Measurements from ENCODE around the gene ATIC. TPM values are rescaled to one million over a fixed set of nuclear protein-coding genes. Genes with fewer than 3 reads are reported as not detected.

ATIC gene
- total RNA-seq, 3 donors from 2014 or later: 32.2 to 54.1 (median 33.0) TPM

- DNase-seq (ENCODE audit: low spot score in 2 of 2): no peak
- TF ChIP-seq CTCF (IDR thresholded peaks at IDR 0.05): peak; percentile 50 to 64 (median 53)
- TF ChIP-seq POLR2AphosphoS5 (IDR thresholded peaks at IDR 0.05): no peak
- no peak for TF ChIP-seq POLR2A (IDR thresholded peaks at IDR 0.05)
- H3K27ac ChIP-seq: no peak overlapping the region
- no peaks in the 10 kb centered on the region for H3K4me1 ChIP-seq
- intact Hi-C loops (cut with DNase I; ENCODE audit: low total_unique reads): no loop called here
- H3K9me3 ChIP-seq: no peaks in the 10 kb centered on the region
- peak overlapping the region in 1 of 3 donors; percentile 10 for H3K4me3 ChIP-seq
- no peaks in the 10 kb centered on the region for H3K27me3 ChIP-seq
- H3K36me3 ChIP-seq: no peaks in the 10 kb centered on the region
These were observed 42.3 kb upstream of the ATIC start for GRCh38 chr2:215269397-215270117.

- intact Hi-C loops (cut with DNase I; ENCODE audit: low total_unique reads): no loop called here
- H3K27me3 ChIP-seq: no peaks in the 10 kb centered on the region
- no peaks in the 10 kb centered on the region for H3K4me1 ChIP-seq
- no peak for DNase-seq (ENCODE audit: low spot score in 2 of 2)
- TF ChIP-seq POLR2AphosphoS5 (IDR thresholded peaks at IDR 0.05) (no peak), CTCF (IDR thresholded peaks at IDR 0.05) (peak in 1 of 3 donors; percentile 2), POLR2A (IDR thresholded peaks at IDR 0.05) (no peak)
- no peak overlapping the region for H3K27ac ChIP-seq
- H3K4me3 ChIP-seq: no peak overlapping the region
- no peaks in the 10 kb centered on the region for H3K36me3 ChIP-seq
- H3K9me3 ChIP-seq: no peaks in the 10 kb centered on the region
These were observed 41.8 kb upstream of the ATIC start for GRCh38 chr2:215270118-215270451.

GRCh38 chr2:215271446-215271845 lies 40.4 kb upstream of the ATIC start:
- TF ChIP-seq CTCF (IDR thresholded peaks at IDR 0.05): no peak
- no peak for TF ChIP-seq POLR2AphosphoS5 (IDR thresholded peaks at IDR 0.05)
- TF ChIP-seq POLR2A (IDR thresholded peaks at IDR 0.05): no peak
- intact Hi-C loops (cut with DNase I; ENCODE audit: low total_unique reads): no loop called here
- Histone ChIP-seq H3K36me3 (no peaks in the 10 kb centered on the region), H3K27ac (no peak overlapping the region), H3K4me3 (no peak overlapping the region), H3K9me3 (no peaks in the 10 kb centered on the region), H3K4me1 (no peaks in the 10 kb centered on the region), H3K27me3 (no peaks in the 10 kb centered on the region)
- DNase-seq (ENCODE audit: low spot score in 2 of 2): no peak

- TF ChIP-seq POLR2AphosphoS5 (IDR thresholded peaks at IDR 0.05): no peak
- TF ChIP-seq POLR2A (IDR thresholded peaks at IDR 0.05): no peak
- TF ChIP-seq CTCF (IDR thresholded peaks at IDR 0.05): no peak
- DNase-seq (ENCODE audit: low spot score in 2 of 2): no peak
- Histone ChIP-seq H3K27ac (no peak overlapping the region), H3K36me3 (no peaks in the 10 kb centered on the region), H3K27me3 (no peaks in the 10 kb centered on the region), H3K4me3 (no peak overlapping the region), H3K9me3 (no peaks in the 10 kb centered on the region), H3K4me1 (no peaks in the 10 kb centered on the region)
- intact Hi-C loops (cut with DNase I; ENCODE audit: low total_unique reads): no loop called here
These were observed 38.9 kb upstream of the ATIC start for GRCh38 chr2:215272918-215273317.

GRCh38 chr2:215274829-215275228 lies 37.0 kb upstream of the ATIC start:
- DNase-seq (ENCODE audit: low spot score in 2 of 2): no peak
- H3K27me3 ChIP-seq: no peaks in the 10 kb centered on the region
- H3K4me3 ChIP-seq: no peak overlapping the region
- no peaks in the 10 kb centered on the region for H3K36me3 ChIP-seq
- TF ChIP-seq CTCF (IDR thresholded peaks at IDR 0.05) (no peak), POLR2A (IDR thresholded peaks at IDR 0.05) (no peak), POLR2AphosphoS5 (IDR thresholded peaks at IDR 0.05) (no peak)
- intact Hi-C loops (cut with DNase I; ENCODE audit: low total_unique reads): no loop called here
- no peaks in the 10 kb centered on the region for H3K9me3 ChIP-seq
- no peaks in the 10 kb centered on the region for H3K4me1 ChIP-seq
- H3K27ac ChIP-seq: no peak overlapping the region

Data from breast epithelium (tissue), 4 donors.